Hepatocyte (in vitro differentiated cells): ENCODE data around the gene PEAK1. TPM values are rescaled to one million over a fixed set of nuclear protein-coding genes. Genes with fewer than 3 reads are reported as not detected.

Source experiments
- DNase-seq: peaks from one replicate; pipeline ENCODE4 v3.0.0-alpha.2; 2016; ENCODE audit warnings: low spot score
- H2AFZ ChIP-seq: fragments of 200-600 bp; sonication (generic); 2 replicates; pipeline ENCODE4 v1.6.0; 2016; ENCODE audit warnings: antibody characterized with exemption, mild to moderate bottlenecking
- H3K27ac ChIP-seq: fragments of 200-600 bp; sonication (generic); 2 replicates; pipeline ENCODE4 v1.5.1; 2016; ENCODE audit warnings: mild to moderate bottlenecking
- H3K27me3 ChIP-seq: fragments of 200-600 bp; sonication (generic); 2 replicates; pipeline ENCODE4 v1.6.1; 2016
- H3K36me3 ChIP-seq: fragments of 200-600 bp; sonication (generic); replicated peaks from 2 replicates; pipeline ENCODE4 v1.5.1; 2016; ENCODE audit warnings: low read depth; ENCODE audit not compliant: insufficient read depth
- H3K4me1 ChIP-seq: fragments of 200-600 bp; sonication (generic); 2 replicates; pipeline ENCODE4 v1.5.1; 2016; ENCODE audit warnings: mild to moderate bottlenecking, moderate library complexity; ENCODE audit not compliant: insufficient read depth
- H3K4me2 ChIP-seq: fragments of 200-600 bp; sonication (generic); 2 replicates; pipeline ENCODE4 v1.6.0; 2016
- H3K4me3 ChIP-seq: fragments of 200-600 bp; sonication (generic); 2 replicates; pipeline ENCODE4 v1.5.1; 2016; ENCODE audit warnings: mild to moderate bottlenecking
- H3K79me2 ChIP-seq: fragments of 200-600 bp; sonication (generic); 2 replicates; pipeline ENCODE4 v1.6.0; 2017; ENCODE audit warnings: mild to moderate bottlenecking
- H3K9me2 ChIP-seq: fragments of 200-600 bp; sonication (generic); replicated peaks from 2 replicates; pipeline ENCODE4 v1.6.0; 2017; ENCODE audit warnings: mild to moderate bottlenecking; ENCODE audit not compliant: insufficient read depth
- H3K9me3 ChIP-seq: fragments of 200-600 bp; sonication (generic); 2 replicates; pipeline ENCODE4 v1.5.1; 2016; ENCODE audit warnings: low read depth, mild to moderate bottlenecking
- H4K20me1 ChIP-seq: fragments of 200-600 bp; sonication (generic); 2 replicates; pipeline ENCODE4 v1.6.0; 2016; ENCODE audit warnings: mild to moderate bottlenecking; ENCODE audit not compliant: insufficient read depth, poor library complexity, severe bottlenecking
- EZH2 ChIP-seq: fragments of 200-600 bp; sonication (generic); IDR thresholded peaks from 2 replicates; pipeline ENCODE4 v1.6.1; 2016; ENCODE audit warnings: antibody characterized with exemption, mild to moderate bottlenecking, borderline replicate concordance
- EZH2phosphoT487 ChIP-seq: fragments of 200-600 bp; sonication (generic); IDR thresholded peaks from one replicate; pipeline ENCODE4 v1.6.1; 2018; ENCODE audit warnings: antibody characterized with exemption, mild to moderate bottlenecking, low read depth, moderate library complexity; ENCODE audit not compliant: unreplicated experiment, severe bottlenecking
- WGBS: methylation state at CpG from one replicate; pipeline ENCODE4 v1.1.6; 2016; ENCODE audit warnings: low lambda C conversion rate; ENCODE audit errors: missing lambda C conversion rate; 5-methylcytosine and 5-hydroxymethylcytosine counted together
- polyA plus RNA-seq: library from polyadenylated mRNA; unstranded; fragments of >200 nt; fragmentation: Nextera tagmentation; extraction: Ambion mirVana; gene quantifications from 2 replicates; pipeline ENCODE4 v1.2.1, GENCODE V29; 2016
- total RNA-seq: library from RNA; depleted of rRNA; stranded (reverse); fragments of >200 nt; gene quantifications from 2 replicates; pipeline ENCODE4 v1.2.3, GENCODE V29; 2014
- TF ChIP-seq, protein P1 (sequence below): fragments of 200-600 bp; sonication (generic); IDR thresholded peaks from 2 replicates; pipeline ENCODE4 v1.5.1; 2016; ENCODE audit warnings: antibody characterized with exemption, mild to moderate bottlenecking; ENCODE audit not compliant: poor library complexity

Gene PEAK1
- total and polyA plus RNA-seq, 2 experiments from 2014 or later = 8.1 to 27.1 TPM

DNA sequence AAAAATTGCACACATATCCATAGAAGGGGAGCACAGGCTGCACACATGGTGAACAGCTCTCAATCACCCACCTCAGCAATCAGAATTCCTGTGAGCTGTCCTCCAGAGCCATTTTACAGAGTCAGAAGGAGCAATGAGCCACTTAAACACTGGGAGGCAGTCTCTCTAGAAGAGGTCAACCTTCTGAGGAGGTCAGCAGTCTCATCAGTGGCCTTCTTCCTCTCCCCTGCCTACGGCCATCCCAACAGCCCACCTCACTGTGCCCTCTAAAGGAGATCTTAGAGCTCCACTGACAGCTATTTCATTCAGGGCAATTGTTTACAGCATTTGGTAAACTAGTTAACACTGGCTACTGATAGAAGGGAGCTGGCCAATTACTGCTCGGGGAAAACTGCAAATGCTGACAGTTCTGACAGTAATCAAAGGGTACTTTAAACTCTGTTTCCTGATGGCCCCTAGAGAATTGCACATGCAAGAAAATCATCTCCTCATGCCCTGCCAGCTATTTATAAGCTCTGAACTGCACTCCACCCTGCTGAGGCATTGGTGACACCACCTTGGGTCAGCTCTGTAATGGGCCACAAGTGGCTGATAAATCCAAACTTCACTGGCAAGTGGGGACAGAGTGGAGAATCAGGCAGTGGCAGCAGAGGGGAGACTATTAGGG, 306.9 kb downstream of the PEAK1 start:
- WGBS = 93% methylated on average over 2 of the region's 2 CpGs
- Histone ChIP-seq H4K20me1 (no peaks in the 10 kb centered on the region), H3K4me2 (no peak overlapping the region), H3K9me2 (no peaks in the 10 kb centered on the region), H3K4me1 (no peaks in the 10 kb centered on the region), H3K36me3 (no peaks in the 10 kb centered on the region), H3K79me2 (no peaks in the 10 kb centered on the region), H3K27me3 (no peaks in the 10 kb centered on the region), H3K4me3 (no peak overlapping the region), H2AFZ (no peak overlapping the region), H3K27ac (peak overlapping the region; percentile 37), H3K9me3 (no peaks in the 10 kb centered on the region)
- DNase-seq = no peak
- no peak for TF ChIP-seq EZH2phosphoT487
- TF ChIP-seq, protein P1, sequence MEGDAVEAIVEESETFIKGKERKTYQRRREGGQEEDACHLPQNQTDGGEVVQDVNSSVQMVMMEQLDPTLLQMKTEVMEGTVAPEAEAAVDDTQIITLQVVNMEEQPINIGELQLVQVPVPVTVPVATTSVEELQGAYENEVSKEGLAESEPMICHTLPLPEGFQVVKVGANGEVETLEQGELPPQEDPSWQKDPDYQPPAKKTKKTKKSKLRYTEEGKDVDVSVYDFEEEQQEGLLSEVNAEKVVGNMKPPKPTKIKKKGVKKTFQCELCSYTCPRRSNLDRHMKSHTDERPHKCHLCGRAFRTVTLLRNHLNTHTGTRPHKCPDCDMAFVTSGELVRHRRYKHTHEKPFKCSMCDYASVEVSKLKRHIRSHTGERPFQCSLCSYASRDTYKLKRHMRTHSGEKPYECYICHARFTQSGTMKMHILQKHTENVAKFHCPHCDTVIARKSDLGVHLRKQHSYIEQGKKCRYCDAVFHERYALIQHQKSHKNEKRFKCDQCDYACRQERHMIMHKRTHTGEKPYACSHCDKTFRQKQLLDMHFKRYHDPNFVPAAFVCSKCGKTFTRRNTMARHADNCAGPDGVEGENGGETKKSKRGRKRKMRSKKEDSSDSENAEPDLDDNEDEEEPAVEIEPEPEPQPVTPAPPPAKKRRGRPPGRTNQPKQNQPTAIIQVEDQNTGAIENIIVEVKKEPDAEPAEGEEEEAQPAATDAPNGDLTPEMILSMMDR = no peak
- TF ChIP-seq EZH2 = no peak

DNA sequence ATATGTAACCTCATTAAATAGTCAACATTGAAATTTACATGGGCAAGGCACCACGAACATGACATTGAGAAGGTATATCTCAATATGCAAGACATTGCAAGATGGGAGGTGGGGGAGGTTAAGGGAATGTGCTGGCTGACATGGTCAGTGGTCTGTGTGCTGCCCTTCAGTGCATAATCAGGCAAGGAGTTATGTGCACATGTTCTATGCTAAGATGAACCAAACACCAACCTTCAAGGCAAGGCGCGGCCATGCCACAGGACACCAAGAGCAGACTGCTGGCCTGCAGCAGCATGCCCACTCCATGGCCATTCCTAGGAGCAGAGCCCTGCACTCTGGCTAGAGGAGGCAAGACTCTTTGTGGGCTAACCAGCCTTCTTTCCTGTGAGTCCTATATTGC, 308.1 kb downstream of the PEAK1 start:
- no peak overlapping the region for H3K4me2 ChIP-seq
- H3K4me3 ChIP-seq = no peak overlapping the region
- H3K4me1 ChIP-seq = no peaks in the 10 kb centered on the region
- no peaks in the 10 kb centered on the region for H4K20me1 ChIP-seq
- TF ChIP-seq, protein P1 = no peak
- TF ChIP-seq EZH2 (no peak), EZH2phosphoT487 (no peak)
- H3K27ac ChIP-seq = no peak overlapping the region
- H3K27me3 ChIP-seq = no peaks in the 10 kb centered on the region
- no peak for DNase-seq
- no peaks in the 10 kb centered on the region for H3K9me3 ChIP-seq
- WGBS = 97% methylated on average over 3 of the region's 3 CpGs
- no peaks in the 10 kb centered on the region for H3K9me2 ChIP-seq
- no peaks in the 10 kb centered on the region for H3K79me2 ChIP-seq
- H3K36me3 ChIP-seq = no peaks in the 10 kb centered on the region
- no peak overlapping the region for H2AFZ ChIP-seq

DNA sequence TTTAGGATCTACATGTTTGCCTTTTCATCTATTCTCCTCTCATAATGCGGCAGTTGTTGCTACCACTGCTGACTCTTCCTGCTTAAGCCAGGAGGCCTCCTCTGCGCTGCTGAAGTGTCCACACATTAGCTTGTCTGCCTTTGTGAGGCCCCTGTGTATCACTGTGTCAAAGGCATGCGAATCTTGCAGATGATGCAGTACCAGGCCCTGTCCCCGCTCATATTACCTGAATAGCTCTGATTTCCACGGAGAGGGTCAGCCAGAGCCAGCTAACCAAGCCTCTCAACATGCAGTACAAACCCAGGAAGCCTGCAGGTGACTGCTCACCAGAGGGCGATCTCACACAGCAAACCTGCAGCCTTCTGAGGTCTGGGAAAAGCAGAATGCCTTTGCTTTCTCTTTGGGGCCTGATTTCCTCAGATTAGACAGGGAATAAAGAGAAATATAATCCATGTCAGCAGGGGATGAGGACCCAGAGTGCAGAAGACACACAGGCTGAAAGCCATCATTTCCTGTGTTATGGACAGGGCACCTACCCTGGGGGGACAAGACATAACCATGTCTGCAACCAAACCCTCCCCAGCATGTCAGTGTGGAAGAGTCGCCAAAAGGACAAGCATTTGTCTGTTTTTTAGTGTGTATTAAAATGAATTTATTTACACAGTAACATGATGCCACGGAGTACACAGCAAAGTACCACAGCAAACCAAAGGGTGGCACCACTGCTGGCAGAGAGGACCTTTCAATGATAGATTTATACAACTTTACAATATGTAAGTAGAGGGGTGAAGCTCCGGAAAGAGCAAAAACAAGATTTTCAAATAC, 312.2 kb downstream of the PEAK1 start:
- Histone ChIP-seq H2AFZ (no peak overlapping the region), H3K4me2 (no peak overlapping the region), H3K27me3 (no peaks in the 10 kb centered on the region), H3K9me2 (no peaks in the 10 kb centered on the region), H3K9me3 (no peaks in the 10 kb centered on the region), H3K4me1 (no peaks in the 10 kb centered on the region), H4K20me1 (no peaks in the 10 kb centered on the region), H3K4me3 (no peak overlapping the region), H3K79me2 (no peaks in the 10 kb centered on the region), H3K36me3 (no peaks in the 10 kb centered on the region), H3K27ac (no peak overlapping the region)
- DNase-seq = peak; percentile 75
- TF ChIP-seq EZH2phosphoT487 (no peak), EZH2 (no peak)
- TF ChIP-seq, protein P1 = peak; percentile 75
- 44% methylated on average over 9 of the region's 9 CpGs for WGBS
